ENCODE measurements around the gene CCDC190. TPM values are rescaled to one million over a fixed set of nuclear protein-coding genes. Genes with fewer than 3 reads are reported as not detected.

The CCDC190 gene
- total RNA-seq, 1 donor from 2014 or later, result 5.2 TPM

- Histone ChIP-seq H3K4me3 (no peak overlapping the region), H3K27me3 (ENCODE audit: low read depth) (no peaks in the 10 kb centered on the region), H3K9me3 (no peaks in the 10 kb centered on the region), H3K36me3 (no peaks in the 10 kb centered on the region), H3K4me1 (peaks cover 2% of the 10 kb centered on the region), H3K27ac (no peak overlapping the region)
- no peak for ATAC-seq
- intact Hi-C loops (cut with DNase I), result no loop called here
- no peak for TF ChIP-seq CTCF (IDR thresholded peaks at IDR 0.05)
- DNase-seq, result no peak
These were observed 5.4 kb downstream of the CCDC190 start for GRCh38 chr1:162855461-162856150.

GRCh38 chr1:162854245-162854882 lies 6.6 kb downstream of the CCDC190 start:
- TF ChIP-seq CTCF (IDR thresholded peaks at IDR 0.05), result peak; percentile 68
- H3K27ac ChIP-seq, result no peak overlapping the region
- H3K27me3 ChIP-seq (ENCODE audit: low read depth), result no peaks in the 10 kb centered on the region
- no peaks in the 10 kb centered on the region for H3K4me1 ChIP-seq
- H3K9me3 ChIP-seq, result no peaks in the 10 kb centered on the region
- intact Hi-C loops (cut with DNase I), result no loop called here
- no peak overlapping the region for H3K4me3 ChIP-seq
- ATAC-seq (peak; percentile 74 to 87), DNase-seq (peak; percentile 50)
- no peaks in the 10 kb centered on the region for H3K36me3 ChIP-seq

- TF ChIP-seq CTCF (IDR thresholded peaks at IDR 0.05), result no peak
- Histone ChIP-seq H3K9me3 (no peaks in the 10 kb centered on the region), H3K4me1 (no peaks in the 10 kb centered on the region), H3K4me3 (no peak overlapping the region), H3K27ac (no peak overlapping the region), H3K27me3 (ENCODE audit: low read depth) (no peaks in the 10 kb centered on the region), H3K36me3 (no peaks in the 10 kb centered on the region)
- no peak for DNase-seq
- ATAC-seq, result no peak
- intact Hi-C loops (cut with DNase I), result no loop called here
These were observed 9.6 kb downstream of the CCDC190 start for GRCh38 chr1:162851341-162851740.

GRCh38 chr1:162849711-162850110 lies 11.3 kb downstream of the CCDC190 start:
- H3K36me3 ChIP-seq, result no peaks in the 10 kb centered on the region
- no peak overlapping the region for H3K27ac ChIP-seq
- H3K4me1 ChIP-seq, result no peaks in the 10 kb centered on the region
- no peak for TF ChIP-seq CTCF (IDR thresholded peaks at IDR 0.05)
- intact Hi-C loops (cut with DNase I), result loop anchor here (10.0 kb wide), 1 partner anchor 465 kb away; no protein-coding TSS in a partner anchor
- no peaks in the 10 kb centered on the region for H3K27me3 ChIP-seq (ENCODE audit: low read depth)
- H3K9me3 ChIP-seq, result no peaks in the 10 kb centered on the region
- DNase-seq, result no peak
- H3K4me3 ChIP-seq, result no peak overlapping the region
- no peak for ATAC-seq

GRCh38 chr1:162847839-162848453 lies 13.0 kb downstream of the CCDC190 start:
- H3K4me1 ChIP-seq, result no peaks in the 10 kb centered on the region

More at GRCh38 chr1:162847839-162848453, 13.0 kb downstream of the CCDC190 start:
- DNase-seq (peak; percentile 78), ATAC-seq (peak; percentile 54 to 60)
- Histone ChIP-seq H3K4me3 (no peak overlapping the region), H3K27me3 (ENCODE audit: low read depth) (no peaks in the 10 kb centered on the region), H3K9me3 (no peaks in the 10 kb centered on the region), H3K36me3 (no peaks in the 10 kb centered on the region), H3K27ac (no peak overlapping the region)
- intact Hi-C loops (cut with DNase I), result loop anchor here (10.0 kb wide), 1 partner anchor 467 kb away; no protein-coding TSS in a partner anchor
- TF ChIP-seq CTCF (IDR thresholded peaks at IDR 0.05), result peak; percentile 89
